ENCODE measurements around the gene SUSD4. TPM values are rescaled to one million over a fixed set of nuclear protein-coding genes. Genes with fewer than 3 reads are reported as not detected.

The SUSD4 gene
- total and polyA plus RNA-seq, 10 of the 15 experiments (the other 5 are each of a cell fraction or from before 2014, with no cell fraction given), result 0.13 to 1.1 (median 0.26) TPM; not detected in 3

GRCh38 chr1:223228931-223229528 lies 134.9 kb downstream of the SUSD4 start (continued):
- no peak for TF ChIP-seq RCOR1 (conservative IDR thresholded peaks at IDR 0.05; ENCODE audit: low read depth, low read length)
- no peak for TF ChIP-seq CEBPZ (IDR thresholded peaks at IDR 0.05; ENCODE audit: low read depth, low read length)
- TF ChIP-seq RUNX3 (IDR thresholded peaks at IDR 0.05; ENCODE audit: low read length), result no peak
- TF ChIP-seq CBX3 (IDR thresholded peaks at IDR 0.05; ENCODE audit: borderline replicate concordance, low read depth), result no peak

GRCh38 chr1:223228201-223228600 lies 135.8 kb downstream of the SUSD4 start:
- FAIRE-seq (no peak), ATAC-seq (no peak), DNase-seq (ENCODE audit: low read depth, low spot score) (no peak)
- no peak for TF ChIP-seq RAD21 (IDR thresholded peaks at IDR 0.05; ENCODE audit: insufficient read depth, low read depth, low read length)
- Histone ChIP-seq H3K4me3 (no peak overlapping the region), H3K79me2 (ENCODE audit: control insufficient read depth, insufficient read depth, low read length) (no peaks in the 10 kb centered on the region), H3K27me3 (replicated peaks in 1 of 2; ENCODE audit: control insufficient read depth in 2 of 2, insufficient read depth in 2 of 2, low read length in 1 of 2) (no peaks in the 10 kb centered on the region; a peak in 2 of 4 replicates), H3K9ac (ENCODE audit: control insufficient read depth, insufficient read depth, low read length) (no peak overlapping the region), H3K4me2 (ENCODE audit: control insufficient read depth, insufficient read depth) (no peak overlapping the region), H4K20me1 (ENCODE audit: control insufficient read depth, insufficient read depth) (no peaks in the 10 kb centered on the region), H3K27ac (ENCODE audit: control insufficient read depth, insufficient read depth) (no peak overlapping the region), H3K4me1 (ENCODE audit: control insufficient read depth, insufficient read depth, low read length) (no peaks in the 10 kb centered on the region), H3K9me3 (replicated peaks; ENCODE audit: control insufficient read depth, insufficient read depth, low read length) (no peaks in the 10 kb centered on the region), H2AFZ (ENCODE audit: control insufficient read depth, low read depth, low read length) (no peak overlapping the region), H3K36me3 (ENCODE audit: control insufficient read depth in 2 of 2, insufficient read depth in 2 of 2, low read length in 1 of 2) (no peaks in the 10 kb centered on the region)
- intact Hi-C loops (cut with micrococcal nuclease; ENCODE audit: unreplicated experiment), result no loop called here
- WGBS (ENCODE audit: insufficient coverage, insufficient replicate concordance, low lambda C conversion rate, missing lambda C conversion rate), result 0% methylated on average over 2 of the region's 2 CpGs
- POLR2A ChIA-PET, result no interaction called here
- SMC1A ChIA-PET (ENCODE audit: uncharacterized antibody, unreplicated experiment), result interaction anchor here (1.3 kb wide), 1 partner anchor 12 kb away, joined by 4 read pairs; no protein-coding TSS in a partner anchor
- BruUV-seq (replicated peaks), result no TSS peak
- CTCF ChIA-PET, result interaction anchor here (1.0 kb wide), 1 partner anchor 30 kb away, joined by 3 read pairs; no protein-coding TSS in a partner anchor
- RAD21 ChIA-PET (ENCODE audit: unreplicated experiment), result interaction anchor here (1.0 kb wide), 1 partner anchor 94 kb away, joined by 4 read pairs; no protein-coding TSS in a partner anchor
- in situ Hi-C loops (cut with MboI), result no loop called here

Measured in GM12878 (cell line).